ENCODE results near the gene SNED1. TPM values are rescaled to one million over a fixed set of nuclear protein-coding genes. Genes with fewer than 3 reads are reported as not detected.

Gene SNED1
- total and polyA plus RNA-seq, 9 of the 15 experiments (the other 6 are each of a cell fraction or from before 2014, with no cell fraction given), result 0.03 to 0.07 (median 0.05) TPM; not detected in 5

GRCh38 chr2:241102239-241102803 lies 103.9 kb downstream of the SNED1 start, which contains the start of gene MTERF4 (continued):
- TF ChIP-seq ATF6 (CRISPR knock-in tag; IDR thresholded peaks at IDR 0.05), result no peak
- TF ChIP-seq, protein P1, sequence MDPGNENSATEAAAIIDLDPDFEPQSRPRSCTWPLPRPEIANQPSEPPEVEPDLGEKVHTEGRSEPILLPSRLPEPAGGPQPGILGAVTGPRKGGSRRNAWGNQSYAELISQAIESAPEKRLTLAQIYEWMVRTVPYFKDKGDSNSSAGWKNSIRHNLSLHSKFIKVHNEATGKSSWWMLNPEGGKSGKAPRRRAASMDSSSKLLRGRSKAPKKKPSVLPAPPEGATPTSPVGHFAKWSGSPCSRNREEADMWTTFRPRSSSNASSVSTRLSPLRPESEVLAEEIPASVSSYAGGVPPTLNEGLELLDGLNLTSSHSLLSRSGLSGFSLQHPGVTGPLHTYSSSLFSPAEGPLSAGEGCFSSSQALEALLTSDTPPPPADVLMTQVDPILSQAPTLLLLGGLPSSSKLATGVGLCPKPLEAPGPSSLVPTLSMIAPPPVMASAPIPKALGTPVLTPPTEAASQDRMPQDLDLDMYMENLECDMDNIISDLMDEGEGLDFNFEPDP (CRISPR knock-in tag; IDR thresholded peaks at IDR 0.05), result no peak
- TF ChIP-seq CBX3 (IDR thresholded peaks at IDR 0.05; ENCODE audit: borderline replicate concordance in 1 of 2, low read length in 2 of 2), result peak in 1 of 2 experiments; percentile 89; a peak in 2 of 3 replicates
- TF ChIP-seq ZBTB17 (CRISPR knock-in tag; IDR thresholded peaks at IDR 0.05), result 0 out of 2 replicates have a peak, but pooled peaks have one; percentile 15
- TF ChIP-seq MAFG (tag; conservative IDR thresholded peaks at IDR 0.05), result no peak
- TF ChIP-seq ZBTB33 (CRISPR knock-in tag; IDR thresholded peaks at IDR 0.05), result no peak
- TF ChIP-seq, protein P2, sequence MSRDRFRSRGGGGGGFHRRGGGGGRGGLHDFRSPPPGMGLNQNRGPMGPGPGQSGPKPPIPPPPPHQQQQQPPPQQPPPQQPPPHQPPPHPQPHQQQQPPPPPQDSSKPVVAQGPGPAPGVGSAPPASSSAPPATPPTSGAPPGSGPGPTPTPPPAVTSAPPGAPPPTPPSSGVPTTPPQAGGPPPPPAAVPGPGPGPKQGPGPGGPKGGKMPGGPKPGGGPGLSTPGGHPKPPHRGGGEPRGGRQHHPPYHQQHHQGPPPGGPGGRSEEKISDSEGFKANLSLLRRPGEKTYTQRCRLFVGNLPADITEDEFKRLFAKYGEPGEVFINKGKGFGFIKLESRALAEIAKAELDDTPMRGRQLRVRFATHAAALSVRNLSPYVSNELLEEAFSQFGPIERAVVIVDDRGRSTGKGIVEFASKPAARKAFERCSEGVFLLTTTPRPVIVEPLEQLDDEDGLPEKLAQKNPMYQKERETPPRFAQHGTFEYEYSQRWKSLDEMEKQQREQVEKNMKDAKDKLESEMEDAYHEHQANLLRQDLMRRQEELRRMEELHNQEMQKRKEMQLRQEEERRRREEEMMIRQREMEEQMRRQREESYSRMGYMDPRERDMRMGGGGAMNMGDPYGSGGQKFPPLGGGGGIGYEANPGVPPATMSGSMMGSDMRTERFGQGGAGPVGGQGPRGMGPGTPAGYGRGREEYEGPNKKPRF (IDR thresholded peaks at IDR 0.05; ENCODE audit: low read depth, low read length), result no peak
- no peak for TF ChIP-seq NFATC3 (IDR thresholded peaks at IDR 0.05)
- TF ChIP-seq, protein P3, sequence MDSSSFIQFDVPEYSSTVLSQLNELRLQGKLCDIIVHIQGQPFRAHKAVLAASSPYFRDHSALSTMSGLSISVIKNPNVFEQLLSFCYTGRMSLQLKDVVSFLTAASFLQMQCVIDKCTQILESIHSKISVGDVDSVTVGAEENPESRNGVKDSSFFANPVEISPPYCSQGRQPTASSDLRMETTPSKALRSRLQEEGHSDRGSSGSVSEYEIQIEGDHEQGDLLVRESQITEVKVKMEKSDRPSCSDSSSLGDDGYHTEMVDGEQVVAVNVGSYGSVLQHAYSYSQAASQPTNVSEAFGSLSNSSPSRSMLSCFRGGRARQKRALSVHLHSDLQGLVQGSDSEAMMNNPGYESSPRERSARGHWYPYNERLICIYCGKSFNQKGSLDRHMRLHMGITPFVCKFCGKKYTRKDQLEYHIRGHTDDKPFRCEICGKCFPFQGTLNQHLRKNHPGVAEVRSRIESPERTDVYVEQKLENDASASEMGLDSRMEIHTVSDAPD (CRISPR knock-in tag; IDR thresholded peaks at IDR 0.05), result no peak
- no peak for TF ChIP-seq ZNF253 (CRISPR knock-in tag; conservative IDR thresholded peaks at IDR 0.05)
- TF ChIP-seq HLTF (IDR thresholded peaks at IDR 0.05), result no peak
- no peak; a peak in 1 of 4 replicates for TF ChIP-seq SRF (CRISPR knock-in tag; IDR thresholded peaks at IDR 0.05)
- TF ChIP-seq ZNF699 (CRISPR knock-in tag; IDR thresholded peaks at IDR 0.05; ENCODE audit: insufficient replicate concordance), result no peak
- TF ChIP-seq MAX (CRISPR knock-in tag; IDR thresholded peaks at IDR 0.05), result peak; percentile 61; the same call in 1 of the 2 replicates
- no peak for TF ChIP-seq RBM34 (IDR thresholded peaks at IDR 0.05; ENCODE audit: borderline replicate concordance, insufficient read depth, low read length)
- peak; percentile 99 for TF ChIP-seq GABPB1 (CRISPR knock-in tag; IDR thresholded peaks at IDR 0.05)
- no peak for TF ChIP-seq SAP30 (IDR thresholded peaks at IDR 0.05; ENCODE audit: borderline replicate concordance, insufficient read depth, low read depth, low read length, poor library complexity, severe bottlenecking)
- TF ChIP-seq ZNF174 (CRISPR knock-in tag; IDR thresholded peaks at IDR 0.05), result no peak
- TF ChIP-seq KHSRP (IDR thresholded peaks at IDR 0.05), result no peak
